Activated CD4-positive, alpha-beta T cell treated with anti-CD3 and anti-CD28 coated beads for 36 hours (primary cell): ENCODE measurements around the gene KCNK10. TPM values are rescaled to one million over a fixed set of nuclear protein-coding genes. Genes with fewer than 3 reads are reported as not detected.

Experiments
- ATAC-seq: fragments of 200-7000 bp; cut with Tn5 transposase; one replicate; pipeline ENCODE4 v1.10.0; 2021; ENCODE audit warnings: mild to moderate bottlenecking, moderate library complexity
- CTCF ChIA-PET: fragments of 350-600 bp; sonication (Branson Sonifier 250); formaldehyde crosslinking; loops from one replicate; lab custom pipeline; 2021; ENCODE audit warnings: antibody characterized with exemption; lab: Charles Lee
- POLR2A ChIA-PET: fragments of 350-600 bp; sonication (Branson Sonifier 250); formaldehyde crosslinking; loops from one replicate; lab custom pipeline; 2021; ENCODE audit warnings: antibody characterized with exemption, inconsistent platforms; lab: Charles Lee
- DNase-seq: peaks from one replicate; pipeline ENCODE4 v3.0.0-alpha.2; 2020
- H3K27ac Mint-ChIP-seq: one replicate; pipeline ENCODE4 v1.8.0; 2021; ENCODE audit warnings: mixed read lengths
- H3K27me3 Mint-ChIP-seq: one replicate; pipeline ENCODE4 v1.8.0; 2021; ENCODE audit warnings: mixed read lengths
- H3K36me3 Mint-ChIP-seq: one replicate; pipeline ENCODE4 v1.8.0; 2021; ENCODE audit warnings: low read depth, mixed read lengths
- H3K4me1 Mint-ChIP-seq: one replicate; pipeline ENCODE4 v1.8.0; 2021; ENCODE audit warnings: mixed read lengths
- H3K4me3 Mint-ChIP-seq: one replicate; pipeline ENCODE4 v1.8.0; 2021; ENCODE audit warnings: mild to moderate bottlenecking, moderate library complexity, mixed read lengths
- H3K9me3 Mint-ChIP-seq: one replicate; pipeline ENCODE4 v1.8.0; 2021; ENCODE audit warnings: low read depth, mixed read lengths
- intact Hi-C, 2 experiments: fragments of 100-400 bp; cut with DNase I in 1 of 2; cut with micrococcal nuclease in 1 of 2; formaldehyde crosslinking; loops; one replicate each; pipeline versions ENCODE4 v1.14.2 to v1.15.1; 2022 to 2024; cut with DNase I, micrococcal nuclease
- total RNA-seq, 2 experiments: library from RNA; stranded (reverse); gene quantifications; one replicate each; pipeline ENCODE4 v1.2.3, GENCODE V29; 2021

The KCNK10 gene, protein sequence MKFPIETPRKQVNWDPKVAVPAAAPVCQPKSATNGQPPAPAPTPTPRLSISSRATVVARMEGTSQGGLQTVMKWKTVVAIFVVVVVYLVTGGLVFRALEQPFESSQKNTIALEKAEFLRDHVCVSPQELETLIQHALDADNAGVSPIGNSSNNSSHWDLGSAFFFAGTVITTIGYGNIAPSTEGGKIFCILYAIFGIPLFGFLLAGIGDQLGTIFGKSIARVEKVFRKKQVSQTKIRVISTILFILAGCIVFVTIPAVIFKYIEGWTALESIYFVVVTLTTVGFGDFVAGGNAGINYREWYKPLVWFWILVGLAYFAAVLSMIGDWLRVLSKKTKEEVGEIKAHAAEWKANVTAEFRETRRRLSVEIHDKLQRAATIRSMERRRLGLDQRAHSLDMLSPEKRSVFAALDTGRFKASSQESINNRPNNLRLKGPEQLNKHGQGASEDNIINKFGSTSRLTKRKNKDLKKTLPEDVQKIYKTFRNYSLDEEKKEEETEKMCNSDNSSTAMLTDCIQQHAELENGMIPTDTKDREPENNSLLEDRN
- total RNA-seq = not detected

DNA sequence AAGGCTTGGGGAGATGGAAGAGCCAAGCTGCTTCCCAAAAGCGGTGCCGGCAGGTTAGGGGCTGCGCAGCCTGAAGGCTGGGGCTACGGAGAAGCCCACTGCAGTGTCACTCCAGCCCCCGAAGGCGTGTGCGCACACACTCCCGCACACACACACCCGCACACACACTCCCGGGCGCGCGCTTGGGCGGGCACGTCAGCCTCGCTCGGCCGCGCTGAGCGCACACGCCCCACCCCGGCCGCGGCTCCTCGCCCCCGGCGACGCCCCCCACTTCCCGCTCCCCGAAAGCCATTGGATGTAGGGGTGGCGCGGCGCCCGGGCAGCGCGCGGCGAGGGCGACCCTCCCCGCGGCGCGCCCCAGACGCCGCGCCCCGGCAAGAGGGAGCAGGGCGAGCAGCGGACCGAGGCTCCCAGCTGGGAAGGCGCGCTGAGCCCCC lies at the start of gene KCNK10:
Gene KCNK10 (minus strand): TSS at position 184 of the 437 bp plus-strand sequence. CDS start 471 bp downstream, outside the sequence.
- peak; percentile 16 for ATAC-seq
- Mint-ChIP-seq H3K4me3 (peak within 1 kb of the TSS; percentile 46), H3K27ac (no peak within 1 kb of the TSS), H3K4me1 (peaks cover 5% of the 10 kb centered on the region), H3K36me3 (no peaks in the 10 kb centered on the region), H3K9me3 (no peaks in the 10 kb centered on the region), H3K27me3 (peaks cover 42% of the 10 kb centered on the region)
- ChIA-PET CTCF (no interaction called here), POLR2A (no interaction called here)
- no peak for DNase-seq
- intact Hi-C loops = no loop called here

DNA sequence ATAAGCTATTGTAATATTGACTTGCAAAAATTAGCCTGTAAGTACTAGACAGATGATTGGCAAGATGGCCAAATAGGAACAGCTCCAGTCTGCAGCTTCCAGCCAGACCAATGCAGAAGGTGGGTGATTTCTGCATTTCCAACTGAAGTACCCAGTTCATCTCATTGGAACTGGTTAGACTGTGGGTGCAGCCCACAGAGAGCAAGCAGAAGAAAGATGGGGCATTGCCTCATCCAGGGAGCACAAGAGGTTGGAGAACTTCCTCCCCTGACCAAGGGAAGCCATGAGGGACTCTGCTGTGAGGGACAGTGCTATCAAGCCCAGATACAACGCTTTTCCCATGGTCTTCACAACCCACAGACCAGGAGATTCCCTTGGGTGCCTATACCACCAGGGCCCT lies 46.4 kb upstream of the KCNK10 start:
- Mint-ChIP-seq H3K27ac (no peak overlapping the region), H3K36me3 (no peaks in the 10 kb centered on the region), H3K4me3 (no peak overlapping the region), H3K4me1 (no peaks in the 10 kb centered on the region), H3K27me3 (peaks cover 19% of the 10 kb centered on the region), H3K9me3 (no peaks in the 10 kb centered on the region)
- ATAC-seq (no peak), DNase-seq (no peak)
- CTCF ChIA-PET = no interaction called here
- POLR2A ChIA-PET = no interaction called here
- intact Hi-C loops = no loop called here

DNA sequence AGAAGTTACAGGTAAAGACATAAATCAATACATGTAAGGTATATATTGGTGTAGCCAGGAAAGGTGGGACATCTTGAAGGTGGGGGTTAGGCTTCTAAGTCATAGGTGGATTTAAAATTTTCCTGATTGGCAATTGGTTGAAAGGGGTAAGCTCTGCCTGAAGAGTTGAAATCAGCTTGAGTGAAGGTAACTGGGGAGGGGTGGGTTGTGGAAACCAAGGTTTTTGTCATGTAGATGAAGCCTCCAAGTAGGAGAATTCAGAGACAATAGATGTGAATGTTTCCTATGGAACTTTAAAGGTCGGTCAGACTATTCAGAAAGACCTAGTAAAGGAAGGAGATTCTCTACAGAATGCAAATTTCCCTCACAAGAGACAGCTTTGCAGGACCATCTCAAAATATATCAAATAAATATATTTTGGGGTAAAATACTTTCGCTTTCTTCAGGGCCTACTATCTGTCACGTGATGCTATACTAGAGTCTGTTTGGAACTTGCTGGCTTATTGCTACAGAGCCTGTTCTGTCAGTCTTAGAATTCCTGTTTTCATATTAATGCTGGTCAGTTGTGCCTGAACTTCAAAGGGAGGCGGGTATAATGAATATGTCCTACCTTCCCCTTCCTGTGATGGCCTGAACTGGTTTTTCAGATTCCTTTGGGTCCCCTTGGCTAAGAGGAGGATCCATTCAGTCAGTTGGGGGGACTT lies 41.8 kb upstream of the KCNK10 start:
- Mint-ChIP-seq H3K27me3 (peaks cover 9% of the 10 kb centered on the region), H3K9me3 (peaks cover 8% of the 10 kb centered on the region), H3K27ac (no peak overlapping the region), H3K4me1 (no peaks in the 10 kb centered on the region), H3K4me3 (no peak overlapping the region), H3K36me3 (no peaks in the 10 kb centered on the region)
- DNase-seq (no peak), ATAC-seq (no peak)
- intact Hi-C loops = no loop called here
- ChIA-PET POLR2A (no interaction called here), CTCF (no interaction called here)

DNA sequence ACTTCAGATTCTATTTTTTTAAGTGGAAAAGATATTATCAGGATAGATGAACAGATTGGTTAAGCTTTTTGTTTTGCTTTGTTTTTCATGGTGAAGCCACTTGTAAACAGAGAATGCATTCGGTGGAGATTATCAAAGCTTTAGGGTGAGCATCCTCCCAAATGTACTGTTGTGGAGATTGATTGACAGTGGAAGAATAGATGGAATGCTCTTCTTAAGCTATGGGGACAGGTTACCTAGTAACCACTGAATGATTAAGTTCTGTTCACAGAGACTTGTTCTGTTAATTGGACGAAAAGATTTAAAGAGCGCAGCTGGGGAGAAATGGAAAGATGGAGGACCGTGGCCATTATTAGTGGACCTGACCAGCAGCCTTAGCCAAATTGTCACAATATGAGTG lies 40.6 kb upstream of the KCNK10 start:
- POLR2A ChIA-PET = interaction anchor here (0.5 kb wide), 1 partner anchor 612 kb away, joined by 4 read pairs; no protein-coding TSS in a partner anchor
- Mint-ChIP-seq H3K4me1 (no peaks in the 10 kb centered on the region), H3K36me3 (no peaks in the 10 kb centered on the region), H3K27ac (no peak overlapping the region), H3K9me3 (peaks cover 8% of the 10 kb centered on the region), H3K4me3 (no peak overlapping the region), H3K27me3 (peaks cover 7% of the 10 kb centered on the region)
- intact Hi-C loops = no loop called here
- ATAC-seq = no peak
- no peak for DNase-seq
- CTCF ChIA-PET = interaction anchor here (0.6 kb wide), 1 partner anchor 38 kb away, joined by 3 read pairs; no protein-coding TSS in a partner anchor

DNA sequence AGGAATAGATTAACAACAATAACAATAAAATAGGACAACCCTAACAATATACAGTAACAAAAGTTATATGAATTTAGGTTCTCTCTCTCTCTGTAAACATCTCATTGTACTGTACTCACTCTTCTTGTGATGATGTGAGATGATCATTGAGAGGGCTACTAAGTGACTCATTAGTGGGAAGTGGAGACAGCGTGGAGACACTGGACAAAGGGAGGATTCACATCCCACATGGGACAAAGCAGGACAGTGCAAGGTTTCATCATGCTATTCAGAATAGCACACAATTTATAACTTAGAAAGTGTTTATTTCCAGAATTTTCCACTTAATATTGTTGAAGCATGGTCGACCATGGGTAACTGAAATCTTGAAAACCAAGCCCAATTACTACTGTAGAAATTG lies 36.4 kb upstream of the KCNK10 start:
- H3K27me3 Mint-ChIP-seq = peaks cover 9% of the 10 kb centered on the region
- H3K4me3 Mint-ChIP-seq = no peak overlapping the region
- ChIA-PET CTCF (interaction anchor here (0.7 kb wide), 1 partner anchor 45 kb away, joined by 3 read pairs; no protein-coding TSS in a partner anchor), POLR2A (no interaction called here)
- H3K27ac Mint-ChIP-seq = no peak overlapping the region
- DNase-seq (no peak), ATAC-seq (no peak)
- intact Hi-C loops = no loop called here
- H3K9me3 Mint-ChIP-seq = peaks cover 8% of the 10 kb centered on the region
- no peaks in the 10 kb centered on the region for H3K36me3 Mint-ChIP-seq
- no peaks in the 10 kb centered on the region for H3K4me1 Mint-ChIP-seq

DNA sequence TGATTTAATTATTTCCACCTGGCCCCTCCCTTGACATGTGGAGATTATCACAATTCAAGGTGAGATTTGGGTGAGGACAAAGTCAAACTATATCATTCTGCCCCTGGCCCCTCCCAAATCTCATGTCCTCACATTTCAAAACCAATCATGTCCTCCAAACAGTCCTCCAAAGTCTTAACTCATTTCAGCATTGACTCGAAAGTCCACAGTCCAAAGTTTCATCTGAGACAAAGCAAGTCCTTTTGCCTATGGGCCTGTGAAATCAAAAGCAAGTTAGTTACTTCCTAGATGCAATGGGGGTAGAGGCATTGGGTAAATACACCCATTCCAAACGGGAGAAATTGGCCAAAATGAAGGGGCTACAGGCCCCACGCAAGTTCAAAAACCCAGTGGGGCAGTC lies 31.3 kb upstream of the KCNK10 start:
- no peak overlapping the region for H3K27ac Mint-ChIP-seq
- CTCF ChIA-PET = no interaction called here
- POLR2A ChIA-PET = no interaction called here
- no peak overlapping the region for H3K4me3 Mint-ChIP-seq
- no peak for DNase-seq
- H3K36me3 Mint-ChIP-seq = no peaks in the 10 kb centered on the region
- H3K4me1 Mint-ChIP-seq = no peaks in the 10 kb centered on the region
- intact Hi-C loops = no loop called here
- ATAC-seq = no peak
- H3K27me3 Mint-ChIP-seq = peaks cover 3% of the 10 kb centered on the region
- no peaks in the 10 kb centered on the region for H3K9me3 Mint-ChIP-seq

DNA sequence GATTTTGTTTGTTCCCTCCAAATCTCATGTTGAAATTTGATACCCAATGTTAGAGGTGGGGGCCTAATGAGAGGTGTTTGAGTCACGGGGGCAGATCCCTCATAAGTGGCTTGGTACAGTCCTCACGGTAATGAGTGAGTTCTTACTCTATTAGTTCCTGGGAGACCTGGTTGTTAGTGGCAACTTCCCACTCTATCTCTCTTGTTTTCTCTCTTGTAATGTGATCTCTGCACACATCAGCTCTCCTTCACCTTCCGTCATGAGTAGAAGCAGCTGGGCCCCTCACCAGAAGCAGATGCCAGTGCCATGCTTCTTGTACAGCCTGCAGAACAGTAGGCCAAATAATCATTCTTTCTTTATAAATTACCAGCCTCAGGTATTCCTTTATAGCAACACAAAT lies 29.6 kb upstream of the KCNK10 start:
- Mint-ChIP-seq H3K4me1 (no peaks in the 10 kb centered on the region), H3K9me3 (no peaks in the 10 kb centered on the region), H3K4me3 (no peak overlapping the region), H3K27me3 (peaks cover 3% of the 10 kb centered on the region), H3K27ac (no peak overlapping the region), H3K36me3 (no peaks in the 10 kb centered on the region)
- DNase-seq (no peak), ATAC-seq (no peak)
- POLR2A ChIA-PET = no interaction called here
- CTCF ChIA-PET = no interaction called here
- intact Hi-C loops = no loop called here

DNA sequence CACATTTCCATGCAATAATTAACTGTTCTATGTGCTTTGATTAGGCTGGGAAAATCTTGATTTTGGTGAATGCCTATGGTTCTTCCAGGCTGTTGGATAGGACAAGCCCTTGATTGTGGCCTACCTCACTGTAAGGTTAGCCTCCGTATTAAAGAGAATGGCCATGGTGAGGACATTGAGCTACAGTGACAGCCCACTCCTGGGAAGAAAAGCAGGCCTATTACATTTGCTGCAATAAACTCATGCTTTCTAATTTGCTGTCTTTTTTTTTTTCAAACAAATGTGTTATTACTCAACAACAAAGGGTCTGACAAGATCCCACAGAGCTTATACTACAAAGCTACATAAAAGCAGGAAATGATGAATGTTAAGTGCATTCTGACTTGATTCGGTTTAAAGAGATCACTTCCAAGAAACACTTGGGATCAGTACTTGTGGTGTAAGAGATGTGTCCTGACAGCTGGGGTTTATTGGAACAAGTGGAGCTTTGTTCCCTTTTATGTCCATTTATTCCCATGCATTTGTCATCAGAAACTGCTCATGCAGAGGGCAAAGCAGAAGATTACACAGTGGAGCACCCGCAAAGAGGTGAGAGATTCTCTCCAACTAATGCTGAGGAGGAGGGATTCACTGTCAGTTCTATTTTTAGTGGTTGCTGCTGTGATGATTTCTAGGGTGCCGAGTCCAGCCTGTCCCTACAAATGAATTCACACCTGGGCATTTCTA lies 29.1 kb upstream of the KCNK10 start:
- H3K36me3 Mint-ChIP-seq = no peaks in the 10 kb centered on the region
- peaks cover 3% of the 10 kb centered on the region for H3K27me3 Mint-ChIP-seq
- H3K4me1 Mint-ChIP-seq = no peaks in the 10 kb centered on the region
- no peaks in the 10 kb centered on the region for H3K9me3 Mint-ChIP-seq
- ChIA-PET POLR2A (no interaction called here), CTCF (no interaction called here)
- intact Hi-C loops = no loop called here
- H3K4me3 Mint-ChIP-seq = no peak overlapping the region
- ATAC-seq (no peak), DNase-seq (no peak)
- H3K27ac Mint-ChIP-seq = no peak overlapping the region

DNA sequence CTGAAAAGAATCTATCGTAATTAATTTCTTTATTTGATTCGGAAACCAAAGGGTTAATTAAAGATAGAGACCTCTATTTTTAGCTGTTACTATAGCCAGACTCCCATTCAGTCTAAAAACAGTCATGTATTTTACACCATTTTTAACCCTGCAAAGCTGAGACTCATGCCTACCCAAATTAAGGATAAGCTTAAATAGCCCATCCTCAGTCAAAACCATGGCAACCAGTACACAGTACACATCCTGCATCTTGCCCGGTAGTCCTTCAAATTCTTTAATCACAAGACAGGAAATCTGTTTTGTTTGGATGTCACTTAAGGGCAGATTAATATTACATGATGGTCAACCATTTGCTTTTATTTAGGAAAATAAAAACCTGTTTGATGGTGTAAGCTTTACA lies 25.5 kb upstream of the KCNK10 start:
- H3K4me1 Mint-ChIP-seq = no peaks in the 10 kb centered on the region
- CTCF ChIA-PET = no interaction called here

DNA sequence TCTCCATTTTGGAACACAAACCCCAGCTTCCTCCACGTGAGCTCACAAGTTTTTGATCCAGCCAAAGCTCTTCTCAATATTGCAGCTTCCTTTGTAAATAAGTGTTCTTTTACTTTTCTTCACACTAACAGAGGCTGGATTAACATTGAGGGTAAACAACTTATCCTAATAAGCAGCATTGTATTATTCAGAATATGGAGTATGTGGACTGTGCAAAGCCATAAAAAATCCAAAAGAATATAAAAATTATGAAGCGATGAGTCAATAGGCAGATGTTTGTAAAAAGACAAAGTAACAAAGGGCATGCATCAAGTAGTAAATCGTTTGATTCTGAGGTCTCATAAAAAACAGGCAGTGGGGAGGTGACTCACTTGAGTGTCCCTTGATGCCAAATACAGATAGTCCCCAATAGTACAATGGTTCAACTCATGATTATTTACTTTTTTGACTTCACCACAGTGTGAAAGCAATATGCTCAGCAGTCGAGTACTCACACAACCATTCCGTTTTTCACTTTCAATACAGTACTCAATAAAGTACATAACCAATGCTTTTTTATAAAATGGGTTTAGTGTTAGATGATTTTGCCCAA lies 23.1 kb upstream of the KCNK10 start:
- H3K27ac Mint-ChIP-seq = no peak overlapping the region
- no peak overlapping the region for H3K4me3 Mint-ChIP-seq
- no peak for DNase-seq
- no peaks in the 10 kb centered on the region for H3K36me3 Mint-ChIP-seq
- ATAC-seq = no peak
- CTCF ChIA-PET = no interaction called here
- H3K27me3 Mint-ChIP-seq = peaks cover 3% of the 10 kb centered on the region
- POLR2A ChIA-PET = no interaction called here
- intact Hi-C loops = no loop called here
- no peaks in the 10 kb centered on the region for H3K4me1 Mint-ChIP-seq
- H3K9me3 Mint-ChIP-seq = no peaks in the 10 kb centered on the region

More for the DNA sequence above, 25.5 kb upstream of the KCNK10 start:
- H3K36me3 Mint-ChIP-seq = no peaks in the 10 kb centered on the region
- no peaks in the 10 kb centered on the region for H3K9me3 Mint-ChIP-seq
- POLR2A ChIA-PET = no interaction called here
- H3K4me3 Mint-ChIP-seq = no peak overlapping the region
- intact Hi-C loops = no loop called here
- ATAC-seq = no peak
- peaks cover 3% of the 10 kb centered on the region for H3K27me3 Mint-ChIP-seq
- no peak for DNase-seq
- no peak overlapping the region for H3K27ac Mint-ChIP-seq

DNA sequence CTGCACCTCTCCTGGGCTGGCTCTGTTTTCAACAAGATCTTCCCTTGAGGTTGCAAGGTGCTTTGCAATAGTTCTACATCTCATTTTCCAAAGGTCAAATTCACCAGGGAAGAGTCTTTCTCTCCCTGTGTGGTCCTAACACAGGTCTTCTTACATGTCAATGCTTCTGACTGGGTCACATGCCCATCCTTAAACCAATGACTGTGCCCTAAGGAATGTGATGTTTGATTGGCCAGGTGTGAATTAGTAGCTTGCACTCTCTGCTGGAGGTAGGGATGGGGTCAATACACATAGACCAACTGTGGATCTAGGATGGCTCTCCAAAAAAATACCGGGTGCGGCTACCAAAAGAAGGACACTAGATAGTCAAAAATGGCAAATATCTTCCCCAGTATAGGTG lies 19.9 kb upstream of the KCNK10 start:
- Mint-ChIP-seq H3K9me3 (no peaks in the 10 kb centered on the region), H3K4me1 (no peaks in the 10 kb centered on the region), H3K27me3 (peaks cover 9% of the 10 kb centered on the region), H3K4me3 (no peak overlapping the region), H3K27ac (no peak overlapping the region), H3K36me3 (no peaks in the 10 kb centered on the region)
- ChIA-PET POLR2A (interaction anchor here (0.6 kb wide), 1 partner anchor 104 kb away, joined by 3 read pairs; no protein-coding TSS in a partner anchor), CTCF (no interaction called here)
- intact Hi-C loops = no loop called here
- DNase-seq = no peak
- no peak for ATAC-seq
